ENCODE data around the gene DBT. TPM values are rescaled to one million over a fixed set of nuclear protein-coding genes. Genes with fewer than 3 reads are reported as not detected.
"Not testable (repeated sequence)": the region's sequence is repeated elsewhere in the genome, so short reads cannot be mapped to it uniquely, and the experiment has no call there.

Gene DBT
- total RNA-seq, 2 donors from 2014 or later, result 5.3 to 7.7 TPM

- Histone ChIP-seq H3K36me3 (peaks cover 21% of the 10 kb centered on the region), H3K27me3 (replicated peaks; ENCODE audit: insufficient read depth) (no peaks in the 10 kb centered on the region), H3K27ac (no peak overlapping the region), H3K4me1 (ENCODE audit: control insufficient read depth in 1 of 2, low read depth in 2 of 2) (peaks cover 15 to 22% of the 10 kb centered on the region in 2 donors), H3K4me3 (no peak overlapping the region), H3K9me3 (no peaks in the 10 kb centered on the region)
- TF ChIP-seq, protein P1, sequence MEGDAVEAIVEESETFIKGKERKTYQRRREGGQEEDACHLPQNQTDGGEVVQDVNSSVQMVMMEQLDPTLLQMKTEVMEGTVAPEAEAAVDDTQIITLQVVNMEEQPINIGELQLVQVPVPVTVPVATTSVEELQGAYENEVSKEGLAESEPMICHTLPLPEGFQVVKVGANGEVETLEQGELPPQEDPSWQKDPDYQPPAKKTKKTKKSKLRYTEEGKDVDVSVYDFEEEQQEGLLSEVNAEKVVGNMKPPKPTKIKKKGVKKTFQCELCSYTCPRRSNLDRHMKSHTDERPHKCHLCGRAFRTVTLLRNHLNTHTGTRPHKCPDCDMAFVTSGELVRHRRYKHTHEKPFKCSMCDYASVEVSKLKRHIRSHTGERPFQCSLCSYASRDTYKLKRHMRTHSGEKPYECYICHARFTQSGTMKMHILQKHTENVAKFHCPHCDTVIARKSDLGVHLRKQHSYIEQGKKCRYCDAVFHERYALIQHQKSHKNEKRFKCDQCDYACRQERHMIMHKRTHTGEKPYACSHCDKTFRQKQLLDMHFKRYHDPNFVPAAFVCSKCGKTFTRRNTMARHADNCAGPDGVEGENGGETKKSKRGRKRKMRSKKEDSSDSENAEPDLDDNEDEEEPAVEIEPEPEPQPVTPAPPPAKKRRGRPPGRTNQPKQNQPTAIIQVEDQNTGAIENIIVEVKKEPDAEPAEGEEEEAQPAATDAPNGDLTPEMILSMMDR (IDR thresholded peaks at IDR 0.05), result no peak
- no peak for ATAC-seq (ENCODE audit: insufficient number of reproducible peaks, low FRiP score, low read depth)
- DNase-seq (ENCODE audit: low spot score), result no peak
Observed at GRCh38 chr1:100268202-100268601, 18.6 kb upstream of the DBT start.

DNA sequence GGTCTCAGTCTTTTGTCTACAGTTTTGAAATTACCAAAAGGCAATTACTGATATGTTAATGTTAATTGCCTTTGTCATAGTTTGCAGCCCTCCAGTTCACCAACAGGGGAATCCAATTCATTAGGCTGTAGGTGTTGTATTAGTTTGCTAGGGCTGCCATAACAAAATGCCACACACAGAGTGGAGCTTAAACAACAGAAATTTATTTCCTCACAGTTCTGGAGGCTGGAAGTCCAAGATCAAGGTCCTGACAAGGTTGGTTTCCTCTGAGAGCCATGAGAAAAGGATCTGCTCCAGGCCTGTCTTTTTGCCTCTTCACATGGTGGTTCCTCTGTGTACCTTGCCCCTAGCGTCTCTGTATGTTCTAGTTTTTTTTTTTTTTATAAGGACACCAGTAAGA, 17.6 kb upstream of the DBT start:
- DNase-seq (ENCODE audit: low spot score) (no peak), ATAC-seq (ENCODE audit: insufficient number of reproducible peaks, low FRiP score, low read depth) (no peak)
- Histone ChIP-seq H3K9me3 (no peaks in the 10 kb centered on the region), H3K36me3 (peaks cover 21% of the 10 kb centered on the region), H3K27ac (peak overlapping the region in 1 of 2 donors; percentile 21), H3K27me3 (replicated peaks; ENCODE audit: insufficient read depth) (no peaks in the 10 kb centered on the region), H3K4me3 (peak overlapping the region; percentile 99), H3K4me1 (ENCODE audit: control insufficient read depth in 1 of 2, low read depth in 2 of 2) (peaks cover 15 to 22% of the 10 kb centered on the region in 2 donors)
- TF ChIP-seq, protein P1 (IDR thresholded peaks at IDR 0.05), result no peak

GRCh38 chr1:100266741-100267140, 17.1 kb upstream of the DBT start:
- no peak for ATAC-seq (ENCODE audit: insufficient number of reproducible peaks, low FRiP score, low read depth)
- TF ChIP-seq, protein P1 (IDR thresholded peaks at IDR 0.05), result no peak

GRCh38 chr1:100265931-100266740, 16.5 kb upstream of the DBT start, which contains the start of gene RTCA:
TSS of gene RTCA (plus strand) at chr1:100266216. CDS start at chr1:100266376, 160 bp downstream.
- Histone ChIP-seq H3K27me3 (replicated peaks; ENCODE audit: insufficient read depth) (no peaks in the 10 kb centered on the region), H3K9me3 (no peaks in the 10 kb centered on the region), H3K36me3 (peaks cover 19% of the 10 kb centered on the region), H3K4me3 (peak within 1 kb of the TSS; percentile 99), H3K27ac (peak within 1 kb of the TSS; percentile 81 to 82), H3K4me1 (ENCODE audit: control insufficient read depth in 1 of 2, low read depth in 2 of 2) (peaks cover 15 to 21% of the 10 kb centered on the region in 2 donors)
- TF ChIP-seq, protein P1 (IDR thresholded peaks at IDR 0.05), result no peak
- ATAC-seq (ENCODE audit: insufficient number of reproducible peaks, low FRiP score, low read depth) (peak; percentile 98), DNase-seq (ENCODE audit: low spot score) (peak; percentile 89)

More at GRCh38 chr1:100266741-100267140, 17.1 kb upstream of the DBT start:
- Histone ChIP-seq H3K27ac (peak overlapping the region; percentile 81 to 82), H3K27me3 (replicated peaks; ENCODE audit: insufficient read depth) (no peaks in the 10 kb centered on the region), H3K4me3 (peak overlapping the region; percentile 99), H3K9me3 (no peaks in the 10 kb centered on the region), H3K4me1 (ENCODE audit: control insufficient read depth in 1 of 2, low read depth in 2 of 2) (peaks cover 15 to 22% of the 10 kb centered on the region in 2 donors), H3K36me3 (peaks cover 21% of the 10 kb centered on the region)
- DNase-seq (ENCODE audit: low spot score), result no peak

GRCh38 chr1:100265562-100265930, 15.9 kb upstream of the DBT start:
- no peak for DNase-seq (ENCODE audit: low spot score)
- TF ChIP-seq, protein P1 (IDR thresholded peaks at IDR 0.05), result no peak
- Histone ChIP-seq H3K4me1 (ENCODE audit: control insufficient read depth in 1 of 2, low read depth in 2 of 2) (peaks cover 15 to 20% of the 10 kb centered on the region in 2 donors), H3K36me3 (peaks cover 13% of the 10 kb centered on the region), H3K27me3 (replicated peaks; ENCODE audit: insufficient read depth) (no peaks in the 10 kb centered on the region), H3K27ac (peak overlapping the region; percentile 81 to 82), H3K4me3 (peak overlapping the region; percentile 99), H3K9me3 (no peaks in the 10 kb centered on the region)
- peak; percentile 52 for ATAC-seq (ENCODE audit: insufficient number of reproducible peaks, low FRiP score, low read depth)

GRCh38 chr1:100264081-100264480, 14.4 kb upstream of the DBT start:
- not testable (repeated sequence) for ATAC-seq (ENCODE audit: insufficient number of reproducible peaks, low FRiP score, low read depth); H3K4me3 ChIP-seq; H3K9me3 ChIP-seq; H3K27ac ChIP-seq; H3K27me3 ChIP-seq (replicated peaks; ENCODE audit: insufficient read depth); DNase-seq (ENCODE audit: low spot score)
- peaks cover 15 to 17% of the 10 kb centered on the region in 2 donors for H3K4me1 ChIP-seq (ENCODE audit: control insufficient read depth in 1 of 2, low read depth in 2 of 2)
- peaks cover 11% of the 10 kb centered on the region for H3K36me3 ChIP-seq
